Pancreas (tissue), 10 donors: ENCODE results near the gene POLR2I. TPM values are rescaled to one million over a fixed set of nuclear protein-coding genes. Genes with fewer than 3 reads are reported as not detected.

Experiments
- ATAC-seq, 4 donors: fragments of 200-7000 bp; cut with Tn5 transposase; one replicate each; pipeline versions ENCODE4 v1.8.0 to v1.9.1; 2020; ENCODE audit warnings: mild to moderate bottlenecking in 4 of 4, moderate library complexity in 4 of 4
- DNase-seq, 6 donors: peaks; one replicate each; pipeline ENCODE4 v3.0.0-alpha.2; 2020
- FAIRE-seq: peaks from 2 replicates; lab custom pipeline; 2012; peaks lifted over from hg19 to GRCh38; lab: Jason Lieb, UNC
- H3K27ac ChIP-seq, 4 donors: fragments of 200-600 bp; sonication (generic); 1 replicate in 3 of 4; 2 replicates in 1 of 4; pipeline versions ENCODE4 v1.5.0 to v1.8.0; 2020
- H3K27me3 ChIP-seq, 4 donors: fragments of 200-600 bp; one replicate each; pipeline ENCODE4 v1.8.0; 2021
- H3K36me3 ChIP-seq, 3 donors: fragments of 200-600 bp; sonication (generic) in 1 of 3; one replicate each; pipeline versions ENCODE4 v1.5.0 to v1.8.0; 2020 to 2021
- H3K4me1 ChIP-seq, 3 donors: fragments of 200-600 bp; one replicate each; pipeline ENCODE4 v1.8.0; 2021
- H3K4me3 ChIP-seq, 4 donors: fragments of 200-600 bp; sonication (generic) in 2 of 4; one replicate each; pipeline versions ENCODE4 v1.5.0 to v1.8.0; 2020 to 2021
- H3K9me3 ChIP-seq, 4 donors: fragments of 200-600 bp; one replicate each; pipeline ENCODE4 v1.8.0; 2021
- CTCF ChIP-seq, 4 donors: fragments of 200-600 bp; sonication (generic) in 3 of 4; IDR thresholded peaks; one replicate each; pipeline versions ENCODE4 v1.5.0 to v1.8.0; 2021; ENCODE audit warnings: antibody characterized with exemption in 4 of 4
- WGBS, 2 donors: extraction: QIAGEN DNeasy Blood & Tissue Kit; methylation state at CpG; one replicate each; pipeline ENCODE4 v1.1.7; 2013; 5-methylcytosine and 5-hydroxymethylcytosine counted together
- intact Hi-C, 3 donors: fragments of 100-400 bp; cut with DNase I; formaldehyde crosslinking; loops; one replicate each; pipeline versions ENCODE4 v1.11.1 to v1.14.2; 2022
- polyA plus RNA-seq, 2 donors: library from polyadenylated mRNA; stranded (reverse); fragments of 200-250 nt; gene quantifications; one replicate each; pipeline ENCODE4 v1.2.3, GENCODE V29; 2013
- total RNA-seq, 6 donors: library from RNA; stranded (reverse); fragmentation: NEBNext Ultra II Directional in 4 of 6; extraction: Animal tissue kit (Norgen Biotek cat#: 25700) in 4 of 6; gene quantifications; one replicate each; pipeline versions ENCODE4 v1.2.1 to v1.2.4, GENCODE V29; 2021 to 2023
- donor health status: healthy with polysubstance abuse.
- donor health status: DM: no; HTN: no; CAD: no; lungs with moderate emphysema.
- donor health status: DM: no; HTN: no; CAD: no.
- donor health status: control.
- donor health status: control.
- donor health status: Bipolar disorder and iron deficiency.
- donor health status: DM: yes; HTN: yes; CAD: no.
- donor health status: DM: no; HTN: no; CAD: no.
- donor health status: DM: no; HTN: no; CAD: no.
- donor health status: DM: yes; HTN: yes; CAD: no.

POLR2I gene
- total and polyA plus RNA-seq, 8 donors: 29.8 to 58.0 (median 37.1) TPM

- Histone ChIP-seq H3K27ac (no peak overlapping the region), H3K27me3 (no peaks in the 10 kb centered on the region), H3K4me1 (peaks cover 0 to 8% (median 5%) of the 10 kb centered on the region in 3 donors), H3K4me3 (no peak overlapping the region), H3K9me3 (no peaks in the 10 kb centered on the region), H3K36me3 (no peaks in the 10 kb centered on the region)
- WGBS, 2 donors: 84 to 86% methylated on average over 13 of the region's 13 CpGs
- no peak for TF ChIP-seq CTCF (IDR thresholded peaks at IDR 0.05)
- no peak for FAIRE-seq
- no peak for DNase-seq
- no peak for ATAC-seq
- intact Hi-C loops: no loop called here
Observed at GRCh38 chr19:36111200-36111539, 3.5 kb downstream of the POLR2I start.

GRCh38 chr19:36110487-36111199 is 4.0 kb downstream of the POLR2I start, which contains the start of gene OVOL3:
OVOL3 (plus strand) TSS chr19:36111143; CDS start chr19:36111203, 60 bp downstream.
- Histone ChIP-seq H3K9me3 (no peaks in the 10 kb centered on the region), H3K36me3 (no peaks in the 10 kb centered on the region), H3K27ac (no peak within 1 kb of the TSS), H3K27me3 (no peaks in the 10 kb centered on the region), H3K4me1 (peaks cover 0 to 5% (median 0%) of the 10 kb centered on the region in 3 donors), H3K4me3 (no peak within 1 kb of the TSS)
- 53 to 100% methylated on average over 1 of the region's 1 CpG for WGBS, 2 donors
- ATAC-seq: no peak
- no peak for TF ChIP-seq CTCF (IDR thresholded peaks at IDR 0.05)
- DNase-seq: no peak
- FAIRE-seq: no peak
- intact Hi-C loops: no loop called here

GRCh38 chr19:36108684-36109083 is 6.0 kb downstream of the POLR2I start:
- no peak overlapping the region for H3K27ac ChIP-seq
- no peak overlapping the region for H3K4me3 ChIP-seq
- H3K4me1 ChIP-seq: peaks cover 0 to 3% (median 0%) of the 10 kb centered on the region in 3 donors
- 92 to 94% methylated on average over 3 of the region's 3 CpGs for WGBS, 2 donors
- H3K27me3 ChIP-seq: no peaks in the 10 kb centered on the region
- no peaks in the 10 kb centered on the region for H3K36me3 ChIP-seq
- ATAC-seq (no peak), FAIRE-seq (no peak), DNase-seq (no peak)
- H3K9me3 ChIP-seq: no peaks in the 10 kb centered on the region
- intact Hi-C loops: no loop called here
- no peak for TF ChIP-seq CTCF (IDR thresholded peaks at IDR 0.05)

GRCh38 chr19:36106991-36107390 is 7.7 kb downstream of the POLR2I start:
- H3K9me3 ChIP-seq: no peaks in the 10 kb centered on the region

More at GRCh38 chr19:36106991-36107390, 7.7 kb downstream of the POLR2I start:
- no peak for TF ChIP-seq CTCF (IDR thresholded peaks at IDR 0.05)
- ATAC-seq (no peak), DNase-seq (no peak), FAIRE-seq (no peak)
- H3K27ac ChIP-seq: no peak overlapping the region
- WGBS, 2 donors: 92 to 98% methylated on average over 5 of the region's 5 CpGs
- no peaks in the 10 kb centered on the region for H3K36me3 ChIP-seq
- H3K27me3 ChIP-seq: no peaks in the 10 kb centered on the region
- no peak overlapping the region for H3K4me3 ChIP-seq
- H3K4me1 ChIP-seq: no peaks in the 10 kb centered on the region
- intact Hi-C loops: no loop called here
